Glomerular visceral epithelial cell (primary cell): ENCODE results near the gene TBC1D3D.
"Not testable (repeated sequence)": the region's sequence is repeated elsewhere in the genome, so short reads cannot be mapped to it uniquely, and the experiment has no call there.

Source experiments
- DNase-seq: peaks from one replicate; pipeline ENCODE4 v3.0.0-alpha.2; 2016; ENCODE audit errors: extremely low spot score

The TBC1D3D gene

GRCh38 chr17:38003676-38004075 is at the start of gene TBC1D3D:
TBC1D3D (plus strand) TSS chr17:38003976; CDS start chr17:38005561, 1,585 bp downstream.
- DNase-seq, result not testable (repeated sequence)

DNA sequence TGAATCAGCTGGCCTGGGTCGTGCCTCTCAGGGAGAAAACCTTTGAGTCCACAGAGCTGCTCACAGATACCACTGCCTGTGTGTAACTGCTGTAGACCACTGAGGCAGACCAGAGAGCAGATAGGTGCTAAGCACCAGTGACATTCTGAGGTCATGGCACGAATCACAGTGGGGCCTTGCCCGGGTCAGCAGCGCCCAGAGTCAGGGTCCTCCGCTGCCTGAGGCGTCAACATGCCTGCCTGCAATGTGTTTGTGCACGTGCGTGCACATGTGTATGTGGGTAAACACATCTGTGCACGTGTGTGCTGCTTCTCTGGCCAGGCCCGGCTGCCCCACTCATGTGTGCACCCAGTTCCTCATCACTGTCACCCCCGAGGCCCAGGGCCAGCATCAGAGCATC is 14.8 kb upstream of the TBC1D3D start, which contains the start of gene TBC1D3L:
Gene TBC1D3L (minus strand): TSS at position 101 of the 400 bp plus-strand sequence. CDS start 1,540 bp downstream, outside the sequence.
- DNase-seq, result not testable (repeated sequence)
